Activated CD4-positive, alpha-beta T cell treated with anti-CD3 and anti-CD28 coated beads, Interleukin-2, amount 50 U/mL, for 4 hours (primary cell): ENCODE data around the gene FBN3.
"Not testable (repeated sequence)": the region's sequence is repeated elsewhere in the genome, so short reads cannot be mapped to it uniquely, and the experiment has no call there.

Experiments
- DNase-seq, 2 experiments: peaks; one replicate each; pipeline ENCODE4 v3.0.0-alpha.2; 2020

Gene FBN3

DNA sequence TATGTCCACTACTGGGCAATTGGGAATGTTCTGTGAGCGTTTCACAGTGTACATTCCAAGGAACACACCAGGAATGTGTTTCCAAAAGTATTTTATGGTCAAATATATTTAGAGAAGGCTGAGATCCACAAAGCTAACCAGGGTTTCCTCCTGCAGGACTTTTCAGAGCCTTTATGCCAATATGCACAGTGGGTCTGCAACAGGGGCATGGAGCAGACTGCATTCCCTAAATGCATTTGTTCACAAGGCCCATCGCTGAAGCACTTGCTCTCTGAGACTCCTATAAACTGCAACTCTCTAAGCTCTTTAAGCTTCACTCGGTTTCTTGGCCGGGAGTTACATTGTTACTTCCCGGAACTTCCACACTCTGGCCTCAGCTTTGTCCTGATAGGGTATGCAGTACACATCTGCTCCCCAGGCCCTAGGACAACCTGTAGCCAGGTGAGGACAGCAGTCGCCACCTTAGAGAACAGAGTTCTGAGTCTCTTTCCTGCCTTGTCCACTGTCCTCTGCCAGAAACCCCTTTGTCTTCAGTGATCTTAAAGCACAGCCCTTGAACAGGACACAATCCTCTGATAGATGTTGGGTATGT is 33.5 kb downstream of the FBN3 start:
- DNase-seq: no peak

DNA sequence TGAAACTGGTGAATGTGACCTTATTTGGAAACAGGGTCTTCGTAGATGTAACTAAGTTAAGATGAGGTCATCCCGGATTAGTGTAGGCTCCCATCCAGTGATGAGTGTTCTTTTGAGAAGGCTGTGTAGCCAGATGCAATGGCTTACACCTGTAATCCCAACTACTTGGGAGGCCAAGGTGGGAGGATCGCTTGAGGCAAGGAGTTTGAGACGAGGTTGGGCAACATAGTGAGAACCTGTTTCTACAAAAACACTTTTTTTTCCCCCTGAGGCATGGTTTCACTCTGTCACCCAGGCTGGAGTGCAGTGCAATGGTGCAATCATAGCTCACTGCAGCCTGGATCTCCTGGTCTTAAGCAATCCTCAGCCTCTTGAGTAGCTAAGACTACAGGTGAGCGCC is 36.4 kb downstream of the FBN3 start:
- DNase-seq: no peak

DNA sequence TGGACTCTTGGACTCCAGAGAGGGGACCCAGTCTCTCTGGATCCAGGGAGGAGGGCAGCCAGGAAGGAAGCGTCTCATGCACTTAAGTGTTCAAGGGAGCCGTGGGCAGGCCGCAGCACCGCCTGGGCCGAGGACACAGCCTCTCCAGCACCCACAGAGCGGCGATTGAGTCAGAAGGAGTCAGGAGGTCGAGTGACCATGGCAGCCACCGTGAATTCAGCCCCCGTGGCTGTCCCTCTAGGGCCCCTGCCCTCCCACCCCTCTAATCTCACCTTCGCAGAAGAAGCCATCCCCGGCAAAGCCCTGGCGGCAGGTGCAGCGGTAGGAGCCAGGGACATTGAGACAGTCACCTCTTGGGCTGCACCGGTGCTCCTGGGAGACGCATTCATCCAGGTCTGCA is 38.0 kb downstream of the FBN3 start:
- DNase-seq: no peak

DNA sequence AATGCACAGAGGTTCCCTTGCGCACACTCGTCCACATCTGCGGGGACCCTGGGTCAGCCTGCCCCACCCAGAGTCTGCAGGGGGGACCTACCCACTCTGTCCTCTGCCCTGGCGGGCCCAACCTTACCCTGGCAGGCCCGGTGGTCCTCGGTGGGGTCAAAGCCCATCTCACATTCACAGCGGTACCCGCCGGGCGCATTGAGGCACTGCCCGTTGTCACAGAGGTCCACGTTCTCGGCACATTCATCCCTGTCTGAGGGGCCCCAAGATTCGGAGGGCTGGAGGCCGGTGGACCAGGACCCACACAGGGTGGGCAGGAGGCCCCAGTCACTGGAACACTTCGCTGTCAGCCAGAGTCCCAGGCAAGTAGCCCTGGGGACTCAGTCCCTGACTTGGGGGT is 38.5 kb downstream of the FBN3 start:
- DNase-seq: no peak

DNA sequence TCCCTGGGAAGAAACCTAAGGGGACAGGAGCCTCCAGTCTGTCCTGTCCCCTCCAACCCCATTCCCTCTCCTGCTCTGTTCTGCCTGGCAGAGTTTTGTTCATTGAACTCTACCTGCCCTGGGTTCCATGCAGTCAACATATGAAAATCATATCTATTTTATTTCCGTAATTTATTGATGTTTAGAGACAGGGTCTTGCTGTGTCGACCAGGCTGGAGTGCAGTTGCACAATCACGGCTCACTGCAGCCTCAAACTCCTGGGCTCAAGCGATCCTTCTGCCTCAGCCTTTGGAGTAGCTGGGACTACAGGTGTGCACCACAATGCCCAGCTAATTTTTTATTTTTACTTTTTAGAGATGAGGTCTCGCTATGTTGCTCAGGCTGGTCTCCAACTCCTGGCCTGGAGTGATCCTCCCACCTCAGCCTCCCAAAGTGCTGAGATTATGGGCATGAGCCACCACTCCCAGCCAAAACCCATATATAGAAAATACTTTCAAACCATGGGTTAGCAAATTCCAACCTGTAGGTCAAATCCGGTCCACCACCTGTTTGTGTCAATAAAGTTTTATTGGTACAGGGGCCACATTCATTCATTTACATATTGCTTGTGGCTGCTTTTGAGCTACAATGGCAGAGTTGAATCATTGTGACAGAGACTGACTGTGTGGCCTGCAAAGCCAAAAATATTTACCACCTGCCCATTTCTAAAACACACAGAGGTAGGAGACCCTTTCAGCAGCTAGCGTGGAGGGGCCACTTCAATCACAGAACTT is 39.3 kb downstream of the FBN3 start:
- DNase-seq: no peak

DNA sequence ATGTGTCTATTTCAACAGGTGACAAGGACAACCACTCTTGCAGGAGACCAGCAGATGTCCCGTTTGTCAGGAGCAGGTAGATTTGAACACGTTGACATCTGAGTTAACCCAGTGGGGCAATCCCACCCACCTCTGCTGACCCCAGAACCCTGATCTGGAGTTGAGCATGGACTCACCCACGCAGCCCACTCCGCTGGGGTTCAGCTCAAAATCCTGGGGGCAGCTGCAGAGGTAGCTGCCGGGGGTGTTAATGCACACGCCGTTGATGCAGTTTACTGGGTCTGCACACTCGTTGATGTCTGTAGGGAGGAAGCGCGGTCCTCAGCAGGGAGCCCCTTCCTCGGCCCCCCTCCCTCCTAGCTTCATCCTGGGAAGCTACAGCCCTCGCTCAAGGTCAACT is 39.9 kb downstream of the FBN3 start:
- DNase-seq: no peak

DNA sequence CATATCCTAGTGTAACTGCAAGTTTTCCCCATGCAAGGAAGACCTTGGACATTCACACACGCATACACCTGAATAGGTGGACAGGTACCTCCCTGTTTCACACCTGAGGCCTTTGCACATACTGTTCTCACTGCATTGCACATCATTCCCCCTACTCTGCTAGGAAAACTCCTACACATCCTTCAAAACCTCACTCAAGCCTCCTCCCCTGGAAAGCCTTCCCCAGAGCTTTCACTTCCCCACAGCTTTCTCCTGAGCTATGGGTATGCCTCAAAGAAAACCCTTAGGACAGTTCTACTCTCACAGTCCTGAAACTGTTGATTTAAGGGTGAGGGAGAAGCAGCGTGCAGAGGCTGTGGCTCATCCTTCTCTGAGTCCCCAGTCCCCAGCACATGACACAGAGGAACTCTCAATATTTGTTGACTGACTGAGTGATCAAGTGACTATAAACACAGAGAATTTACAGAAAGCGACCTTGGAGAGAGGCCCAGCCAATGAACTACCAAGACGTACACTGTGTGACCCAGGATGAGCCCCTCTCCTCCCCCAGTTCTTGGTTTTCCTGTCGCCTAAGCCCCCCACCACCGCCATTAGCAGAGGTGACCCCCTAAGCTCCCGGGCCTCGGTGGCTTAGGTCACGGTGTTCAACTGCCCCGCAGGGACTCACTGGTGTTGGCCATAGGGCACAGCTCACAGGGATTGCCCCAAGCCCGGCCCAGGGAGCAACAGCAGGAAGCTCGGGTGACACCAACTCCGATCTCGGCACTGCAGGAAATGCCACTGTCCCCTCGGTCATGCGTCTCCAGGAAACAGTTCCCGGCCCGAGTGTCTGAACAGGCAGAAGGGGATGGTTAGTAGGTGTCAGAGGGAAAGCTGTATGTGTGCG is 40.6 kb downstream of the FBN3 start:
- DNase-seq: no peak

DNA sequence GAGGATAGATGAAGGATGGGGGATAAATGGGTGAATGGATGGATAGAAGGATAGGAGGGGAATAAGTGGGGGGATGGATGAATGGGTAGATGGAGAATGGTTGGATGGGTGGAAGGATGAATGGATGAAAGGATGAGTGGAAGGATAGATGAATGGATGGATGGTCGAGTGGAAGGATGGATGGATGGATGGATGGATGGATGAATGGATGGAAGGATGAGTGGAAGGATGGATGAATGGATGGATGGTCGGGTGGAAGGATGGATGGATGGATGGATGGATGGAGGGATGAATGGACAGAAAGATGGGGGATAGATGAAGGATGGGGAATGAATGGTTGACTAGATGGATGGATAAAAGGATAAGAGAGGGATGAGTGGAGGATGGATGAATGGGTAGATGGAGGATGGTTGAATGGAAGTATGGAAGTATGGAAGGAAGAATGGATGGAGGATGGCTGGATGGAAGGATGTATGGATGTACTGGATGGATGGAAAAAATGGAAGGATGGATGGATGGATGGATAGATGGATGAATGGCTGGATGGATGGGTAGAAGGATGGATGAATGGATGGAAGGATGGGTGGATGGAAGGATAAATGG is 42.0 kb downstream of the FBN3 start:
- DNase-seq: no peak

DNA sequence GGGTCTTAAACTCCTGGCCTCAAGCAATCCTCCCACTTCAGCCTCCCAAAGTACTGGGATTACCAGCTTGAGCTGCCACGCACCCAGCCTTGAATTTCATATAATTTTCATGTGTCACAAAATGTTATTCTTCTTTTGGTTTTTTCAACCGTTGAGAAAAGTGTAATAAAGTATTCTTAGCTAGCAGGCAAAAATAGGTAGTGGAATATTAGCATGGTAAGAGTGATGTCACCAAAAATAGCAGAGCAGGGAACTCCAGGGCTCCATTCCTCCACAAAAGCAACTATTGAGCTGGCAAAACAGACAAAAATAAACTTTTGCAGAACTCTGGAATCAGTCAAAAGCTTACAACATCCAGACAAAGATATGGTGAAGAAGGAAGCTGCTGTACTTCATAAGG is 43.9 kb downstream of the FBN3 start:
- DNase-seq: no peak

DNA sequence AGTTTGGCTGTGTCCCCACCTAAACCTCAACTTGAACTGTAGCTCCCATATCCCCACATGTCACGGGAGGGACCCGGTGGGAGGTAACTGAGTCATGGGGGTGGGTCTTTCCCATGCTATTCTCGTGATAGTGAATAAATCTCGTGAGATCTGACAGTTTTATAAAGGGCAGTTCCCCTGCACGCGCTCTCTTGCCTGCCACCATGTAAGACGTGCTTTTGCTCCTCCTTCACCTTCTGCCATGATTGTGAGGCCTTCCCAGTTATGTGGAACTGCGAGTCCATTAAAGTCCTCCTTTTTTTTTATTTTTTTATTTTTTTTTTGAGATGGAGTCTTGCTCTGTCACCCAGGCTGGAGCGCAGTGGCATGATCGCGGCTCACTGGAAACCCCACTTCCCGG is 47.5 kb downstream of the FBN3 start:
- DNase-seq: not testable (repeated sequence)

DNA sequence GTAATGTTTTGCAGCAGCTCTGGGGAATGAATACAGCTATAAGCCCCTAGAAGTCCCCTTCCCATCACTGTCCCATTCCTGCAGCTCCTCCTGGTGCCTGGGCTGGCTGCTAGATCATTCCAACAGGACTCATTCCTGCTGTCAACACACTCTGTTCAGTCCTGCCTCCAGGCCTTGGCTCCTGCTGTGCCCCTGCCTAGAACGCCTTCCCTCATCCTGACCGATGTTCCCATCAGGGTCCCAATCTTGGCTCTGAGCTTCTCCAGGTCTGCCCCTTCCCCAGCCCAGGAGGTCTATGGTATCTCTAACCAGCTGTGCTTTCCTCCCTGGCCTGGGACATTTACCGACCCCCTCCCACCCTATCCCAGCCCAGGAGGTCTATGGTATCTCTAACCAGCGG is 48.1 kb downstream of the FBN3 start:
- no peak for DNase-seq

DNA sequence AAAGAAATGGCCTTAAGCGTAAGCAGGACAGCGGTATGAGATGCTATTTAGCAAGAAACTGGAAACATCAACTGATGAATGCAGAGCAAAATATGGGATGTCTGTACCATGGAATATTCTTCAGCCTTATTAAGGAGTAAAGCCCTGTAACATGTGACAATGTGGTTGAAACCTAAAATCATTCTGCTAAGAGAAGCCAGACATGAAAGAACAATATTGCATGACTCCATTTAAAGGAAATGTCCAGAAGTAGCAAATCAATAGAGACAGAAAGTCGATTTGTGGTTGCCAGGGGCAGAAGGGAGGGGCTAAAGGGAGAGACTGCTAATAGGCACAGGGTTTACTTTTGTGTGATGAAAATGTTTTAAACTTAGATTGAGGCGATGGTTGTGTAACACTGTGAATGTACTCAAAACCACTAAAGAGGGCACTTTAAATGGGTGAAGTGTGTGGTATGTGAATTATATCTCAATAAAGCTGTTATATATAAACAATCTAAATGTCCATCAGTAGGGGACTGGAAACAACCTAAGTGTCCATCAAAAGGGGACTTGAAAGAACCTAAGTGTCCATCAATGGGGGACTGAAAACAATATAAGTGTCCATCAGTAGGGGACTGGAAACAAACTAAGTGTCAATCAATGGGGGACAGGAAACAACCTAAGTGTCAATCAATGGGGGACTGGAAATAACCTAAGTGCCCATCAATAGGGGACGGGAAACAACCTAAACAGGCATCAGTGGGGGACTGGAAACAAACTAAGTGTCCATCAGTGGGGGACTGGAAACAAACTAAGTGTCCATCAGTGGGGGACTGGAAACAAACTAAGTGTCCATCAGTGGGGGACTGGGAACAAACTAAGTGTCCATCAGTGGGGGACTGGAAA is 51.5 kb downstream of the FBN3 start:
- no peak for DNase-seq

DNA sequence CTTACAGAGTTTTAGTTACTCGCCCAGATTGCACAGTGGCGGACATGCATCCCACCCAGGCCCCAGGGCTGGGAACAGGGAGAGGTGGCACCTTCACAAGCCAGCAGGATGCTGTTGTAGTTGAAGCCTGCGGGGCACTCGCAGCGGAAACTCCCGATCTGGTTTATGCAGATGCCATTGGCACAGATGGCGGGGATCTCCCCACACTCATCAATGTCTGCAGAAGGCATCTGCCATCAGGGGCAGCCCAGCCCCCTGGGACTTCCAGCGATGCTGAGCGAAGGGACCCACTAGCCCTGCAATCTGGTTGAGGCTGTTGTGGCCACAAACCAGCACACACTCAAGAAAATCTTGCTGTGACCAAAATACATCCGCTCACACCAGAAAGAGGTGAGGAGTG is 52.2 kb downstream of the FBN3 start:
- DNase-seq: no peak

DNA sequence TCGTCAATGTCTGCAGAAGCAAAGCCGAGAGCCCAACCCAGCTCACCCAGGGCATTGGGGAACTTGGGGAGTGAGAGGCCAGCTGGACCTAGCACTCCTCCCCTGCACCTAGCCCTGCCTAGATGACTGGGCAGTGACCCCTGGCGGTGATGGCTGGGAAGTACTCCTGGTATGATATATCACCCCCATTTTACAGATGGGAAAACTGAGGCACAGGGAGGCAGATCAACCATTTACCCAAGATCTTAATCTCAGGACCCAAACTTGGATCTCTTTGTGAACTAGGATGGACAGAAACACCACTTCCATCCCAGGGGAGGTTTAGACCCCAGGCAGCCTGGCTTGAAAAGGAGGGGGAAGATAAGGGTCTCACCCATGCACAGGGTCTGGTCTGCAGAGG is 53.3 kb downstream of the FBN3 start:
- no peak for DNase-seq

DNA sequence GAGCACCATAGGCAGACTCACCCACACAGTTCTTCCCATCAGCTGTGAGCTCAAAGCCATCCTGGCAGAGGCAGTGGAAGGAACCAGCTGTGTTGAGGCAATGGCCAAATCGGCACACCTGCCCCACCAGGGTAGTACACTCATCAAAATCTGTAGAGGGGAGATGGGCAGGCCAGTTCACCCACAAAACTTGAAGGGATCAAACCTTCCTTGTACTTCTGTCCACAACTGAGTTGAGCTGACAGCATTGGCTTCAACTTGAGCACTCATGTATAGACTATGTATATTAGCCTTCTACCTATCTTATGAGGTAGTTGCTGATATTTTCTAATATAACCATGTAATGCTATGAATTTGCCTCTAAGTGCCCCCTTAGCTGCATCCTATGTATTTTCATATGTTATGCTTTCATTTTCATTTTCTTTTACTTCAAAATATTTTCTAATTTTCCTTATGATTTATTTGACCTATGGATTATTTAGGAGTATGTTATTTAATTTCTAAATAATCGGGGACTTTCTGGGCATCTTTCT is 54.0 kb downstream of the FBN3 start:
- no peak for DNase-seq

DNA sequence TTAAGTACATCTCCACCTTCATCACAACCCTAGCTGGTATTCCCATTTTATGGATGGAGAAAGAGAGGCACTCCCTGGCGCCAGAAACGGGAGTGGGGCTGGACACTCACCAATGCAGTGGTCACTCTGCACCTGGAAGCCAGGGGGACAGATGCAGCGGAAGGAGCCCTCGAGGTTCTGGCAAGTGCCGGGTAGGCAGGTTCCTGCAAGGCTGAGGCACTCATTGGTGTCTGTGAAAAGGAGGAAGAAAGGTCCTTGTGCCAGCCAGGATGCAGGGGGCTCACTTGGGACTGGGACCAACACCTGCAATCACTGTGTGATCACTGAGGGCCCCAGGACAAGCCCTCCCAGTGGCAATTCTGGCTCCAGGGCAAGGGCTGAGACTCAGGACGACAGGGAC is 55.1 kb downstream of the FBN3 start:
- DNase-seq: no peak

DNA sequence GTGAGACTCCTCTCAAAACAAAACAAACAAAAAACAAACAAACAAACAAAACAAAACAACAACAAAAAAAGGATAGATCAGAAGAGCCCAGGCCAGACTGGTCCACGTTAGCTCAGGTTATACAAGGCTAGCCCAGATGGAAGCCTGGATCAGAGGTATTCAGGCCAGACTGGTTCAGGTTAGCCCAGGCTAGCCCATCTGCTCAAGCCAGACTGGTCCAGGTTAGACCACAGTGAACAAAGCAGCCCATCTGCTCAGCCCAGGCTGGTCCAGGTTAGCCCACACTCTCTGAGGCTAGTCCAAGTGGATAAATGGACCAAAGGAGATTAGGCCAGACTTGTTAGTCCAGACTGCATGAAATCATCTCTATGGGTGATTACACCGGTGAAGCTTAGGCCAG is 55.7 kb downstream of the FBN3 start:
- no peak for DNase-seq

DNA sequence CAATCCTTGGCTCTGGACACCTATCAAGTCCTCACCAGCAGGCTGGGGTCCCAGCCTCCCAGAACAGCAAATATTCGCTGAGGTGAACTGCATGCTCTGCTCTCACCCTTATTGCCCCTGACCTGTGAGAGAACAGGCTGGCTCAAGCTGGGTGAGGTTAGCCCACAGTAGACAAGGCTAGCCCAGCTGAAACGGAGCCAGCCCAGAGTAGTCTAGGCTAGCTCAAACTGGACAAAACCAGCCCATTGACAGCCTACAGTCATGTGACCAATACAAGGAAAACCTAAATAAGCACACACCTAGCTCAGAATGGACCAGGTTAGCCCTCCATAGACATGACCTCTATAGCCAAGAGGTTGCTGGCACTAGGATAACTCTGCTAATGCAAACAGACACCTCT is 58.4 kb downstream of the FBN3 start:
- DNase-seq: no peak

DNA sequence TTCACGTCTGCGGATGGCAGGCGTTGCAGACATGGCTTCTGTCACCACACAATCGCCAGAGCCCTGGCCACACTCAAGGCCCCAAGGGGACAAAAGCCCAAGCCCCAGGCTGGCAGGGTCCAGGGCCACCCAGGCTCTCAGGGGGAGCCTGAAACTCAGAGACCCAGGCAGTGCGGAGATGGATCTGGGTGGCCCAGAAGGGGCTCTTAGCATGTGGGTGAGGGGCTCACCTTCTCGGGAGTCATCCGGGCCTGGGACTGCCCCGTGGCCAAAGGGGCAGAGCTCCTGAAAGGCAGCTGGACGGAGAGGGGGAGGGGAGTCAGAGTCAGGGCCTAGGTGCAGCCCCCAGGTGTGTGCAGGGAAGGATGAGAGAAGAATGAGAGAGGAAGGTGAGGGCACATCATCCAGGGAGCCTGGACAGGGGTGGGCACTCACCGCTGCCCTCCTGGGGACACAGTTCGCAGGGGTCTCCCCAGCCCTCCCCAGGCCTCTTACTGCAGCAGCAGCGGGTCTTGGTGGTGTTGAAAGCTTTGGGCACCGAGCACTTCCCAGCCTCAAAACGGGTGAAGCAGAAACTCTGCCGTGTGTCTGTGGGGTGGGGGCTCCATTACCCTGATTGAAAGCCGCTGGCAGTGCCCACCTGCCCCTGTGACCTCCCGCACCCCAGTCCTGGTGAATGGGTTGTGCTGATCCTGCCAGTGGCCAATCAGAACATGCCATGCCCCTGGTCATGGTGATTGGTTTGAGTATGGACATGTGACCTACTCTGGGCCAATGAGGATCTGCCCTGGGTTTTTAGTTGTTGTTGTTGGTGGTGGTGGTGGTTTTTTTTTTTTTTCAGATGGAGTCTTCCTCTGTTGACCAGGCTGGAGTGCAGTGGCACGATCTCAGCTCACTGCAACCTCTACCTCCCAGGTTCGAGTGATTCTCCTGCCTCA is 59.5 kb downstream of the FBN3 start:
- no peak for DNase-seq

DNA sequence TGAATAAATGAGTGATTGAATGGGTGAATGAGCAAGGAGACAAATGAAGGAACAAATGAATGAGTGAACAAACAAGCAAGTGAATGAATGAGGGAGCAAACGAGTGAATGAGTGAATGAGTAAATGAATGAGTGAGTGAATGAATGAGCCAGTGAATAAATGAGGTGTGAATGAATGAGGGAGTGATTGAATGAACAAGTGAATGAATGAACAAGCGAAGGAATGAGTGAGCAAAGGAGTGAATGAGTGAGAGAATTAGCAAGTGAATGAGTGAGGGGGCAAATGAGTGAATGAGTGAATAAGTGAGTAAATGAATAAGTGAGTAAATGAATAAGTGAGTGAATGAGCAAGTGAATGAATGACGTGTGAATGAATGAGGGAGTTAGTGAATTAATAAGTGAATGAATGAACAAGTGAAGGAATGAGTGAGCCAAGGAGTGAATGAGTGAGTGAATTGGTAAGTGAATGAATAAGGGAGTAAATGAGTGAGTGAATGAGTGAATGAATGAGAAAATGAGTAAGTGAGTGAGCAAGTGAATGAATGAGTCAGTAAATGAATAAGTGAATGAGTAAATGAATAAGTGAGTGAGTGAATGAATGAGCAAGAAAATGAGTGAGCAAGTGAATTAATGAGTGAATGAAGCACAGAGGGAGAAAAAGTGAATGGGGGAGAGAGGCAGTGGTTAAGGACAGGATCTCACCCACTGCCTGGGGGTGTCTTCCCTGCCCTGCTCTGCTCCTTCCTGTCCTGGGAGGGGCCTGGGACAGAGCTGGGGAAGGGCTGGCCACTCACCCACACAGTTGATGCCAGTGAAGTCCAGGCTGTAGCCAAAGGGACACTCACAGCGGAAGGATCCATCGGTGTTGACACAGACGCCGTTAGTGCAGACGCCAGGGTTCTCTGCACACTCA is 60.4 kb downstream of the FBN3 start:
- no peak for DNase-seq
